ENCODE results near the gene XYLB. TPM values are rescaled to one million over a fixed set of nuclear protein-coding genes. Genes with fewer than 3 reads are reported as not detected.
"Not testable (repeated sequence)": the region's sequence is repeated elsewhere in the genome, so short reads cannot be mapped to it uniquely, and the experiment has no call there.

XYLB gene
- total RNA-seq, 1 experiment from 2014 or later: 3.4 TPM

DNA sequence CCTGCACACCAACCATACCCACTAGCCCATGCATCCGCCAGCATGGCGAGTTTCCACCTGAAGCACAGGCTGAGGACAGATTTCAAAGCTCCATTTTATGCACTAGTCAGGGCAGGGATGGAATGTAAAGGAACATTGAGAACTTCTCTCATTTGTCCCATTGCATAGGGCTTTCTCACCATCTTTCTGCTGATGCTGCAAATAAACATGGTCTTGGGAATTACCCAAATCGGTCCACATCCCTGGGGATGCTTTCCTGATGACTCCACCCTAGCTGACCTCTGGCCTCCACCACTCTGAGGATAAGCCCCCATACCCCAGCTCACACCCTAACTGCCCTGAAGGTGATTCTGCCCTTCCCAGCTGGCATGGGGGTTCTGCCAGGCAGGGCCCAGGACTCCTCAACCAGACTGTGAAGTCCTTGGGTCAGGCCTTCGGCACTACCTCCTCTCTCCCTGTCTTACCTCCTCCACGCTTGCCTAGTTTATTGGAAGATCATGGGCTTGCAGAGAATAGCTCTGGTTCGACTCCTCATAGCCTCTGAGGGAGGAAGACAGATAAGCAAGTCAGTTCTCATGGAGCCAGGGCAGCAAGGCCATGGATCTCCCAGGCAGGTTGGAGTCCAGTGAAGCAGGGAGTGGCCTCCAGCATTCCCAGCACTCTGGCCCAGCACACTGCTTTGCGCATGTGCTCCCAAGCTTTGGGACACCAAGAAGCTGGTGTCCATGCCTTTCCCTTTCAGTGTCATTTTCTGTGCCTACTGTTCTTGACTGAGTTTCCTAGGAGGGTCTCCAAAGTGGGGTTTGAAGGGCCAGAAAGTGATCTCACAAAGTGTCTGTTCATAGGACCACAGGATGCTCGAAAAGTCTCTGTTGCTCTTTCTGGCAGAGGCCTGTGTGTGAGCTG is 27.6 kb upstream of the XYLB start:
- in situ Hi-C loops (cut with HindIII; ENCODE audit: low sequenced_read_pairs): no loop called here
- DNase-seq (ENCODE audit: low spot score): no peak

DNA sequence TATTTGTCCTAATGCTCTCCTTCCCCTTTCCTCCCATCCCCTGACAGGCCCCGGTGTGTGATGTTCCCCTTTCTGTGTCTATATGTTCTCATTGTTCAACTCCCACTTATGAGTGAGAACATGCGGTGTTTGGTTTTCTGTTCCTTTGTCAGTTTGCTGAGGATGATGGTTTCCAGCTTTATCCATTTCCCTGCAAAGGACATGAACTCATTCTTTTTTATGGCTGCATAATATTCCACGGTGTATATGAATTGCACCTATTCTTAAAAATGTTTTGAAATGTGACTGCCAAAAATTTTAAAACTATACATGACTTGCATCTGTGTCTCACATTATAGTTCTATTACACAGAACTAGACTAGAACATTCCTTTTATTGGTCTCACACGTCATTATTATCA is 25.9 kb upstream of the XYLB start:
- DNase-seq (ENCODE audit: low spot score); in situ Hi-C loops (cut with HindIII; ENCODE audit: low sequenced_read_pairs): not testable (repeated sequence)

DNA sequence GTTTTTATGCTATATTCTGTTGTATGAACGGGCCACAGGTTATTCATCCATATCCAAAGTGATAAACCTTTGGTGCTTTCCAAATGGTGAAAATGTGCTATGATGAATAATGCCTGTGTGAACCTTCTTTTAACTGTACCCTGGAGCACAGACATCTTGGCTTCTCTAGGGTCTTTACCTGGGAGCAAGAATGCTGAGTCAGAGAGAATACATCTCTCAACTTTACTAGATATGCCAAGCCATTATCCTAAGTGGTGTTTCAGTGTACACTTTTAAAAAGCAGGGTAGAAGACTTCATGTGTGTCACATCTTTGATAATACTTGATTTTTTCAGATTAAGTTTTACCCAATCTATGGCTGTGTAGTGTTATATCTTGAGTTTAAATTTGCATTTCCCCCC is 23.5 kb upstream of the XYLB start:
- in situ Hi-C loops (cut with HindIII; ENCODE audit: low sequenced_read_pairs): no loop called here
- no peak for DNase-seq (ENCODE audit: low spot score)

DNA sequence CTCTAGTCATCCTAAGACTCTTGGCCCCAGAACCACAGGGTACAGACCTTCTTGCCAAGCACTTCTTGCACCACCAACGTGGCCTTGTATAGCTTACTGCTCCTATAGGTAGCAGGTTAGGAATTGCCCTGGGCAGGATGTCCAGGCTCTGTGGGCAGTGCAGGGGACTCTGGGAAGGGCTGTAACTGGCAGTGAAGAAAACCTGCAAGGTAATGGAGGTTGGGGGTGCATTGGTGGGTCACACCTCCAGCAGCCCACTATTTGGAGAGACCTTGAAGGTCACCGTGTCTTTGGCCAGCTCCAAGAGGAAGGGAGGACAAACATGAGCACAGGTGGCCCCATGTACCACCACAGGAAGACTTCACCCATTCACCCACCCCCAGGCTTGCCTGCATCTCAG is 21.3 kb upstream of the XYLB start:
- no peak for DNase-seq (ENCODE audit: low spot score)
- in situ Hi-C loops (cut with HindIII; ENCODE audit: low sequenced_read_pairs): no loop called here

DNA sequence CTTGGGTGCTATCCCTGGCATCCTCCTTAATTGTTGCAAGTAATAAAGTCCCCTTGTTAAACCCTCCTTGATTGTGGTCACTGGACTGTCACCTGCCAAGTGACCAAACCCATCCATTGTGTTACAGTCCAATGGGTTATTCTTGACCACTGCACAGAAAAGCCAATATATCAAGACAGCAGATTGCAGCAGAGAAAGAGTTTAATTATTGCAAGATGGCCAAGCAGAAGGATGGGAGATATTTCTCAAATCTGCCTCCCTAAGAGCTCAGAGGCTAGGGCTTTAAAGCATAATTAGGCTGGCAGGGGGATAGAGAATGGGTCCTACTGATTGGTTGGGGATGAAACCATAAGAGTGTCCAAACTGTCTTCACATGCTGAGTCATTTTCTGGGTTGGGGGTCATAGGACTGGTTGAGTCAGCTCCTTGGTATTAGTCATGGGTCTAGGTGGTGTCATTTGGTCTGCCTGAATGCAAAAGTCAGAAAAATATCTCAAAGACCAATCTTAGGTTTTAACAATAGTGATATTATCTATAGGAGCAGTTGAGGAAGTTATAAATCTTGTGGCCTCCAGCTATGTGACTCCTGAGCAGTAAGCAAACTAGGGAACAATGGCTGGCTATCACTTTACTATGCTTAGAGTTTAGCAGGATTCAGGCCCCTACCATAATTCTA is 19.1 kb upstream of the XYLB start:
- in situ Hi-C loops (cut with HindIII; ENCODE audit: low sequenced_read_pairs): no loop called here
- no peak for DNase-seq (ENCODE audit: low spot score)

DNA sequence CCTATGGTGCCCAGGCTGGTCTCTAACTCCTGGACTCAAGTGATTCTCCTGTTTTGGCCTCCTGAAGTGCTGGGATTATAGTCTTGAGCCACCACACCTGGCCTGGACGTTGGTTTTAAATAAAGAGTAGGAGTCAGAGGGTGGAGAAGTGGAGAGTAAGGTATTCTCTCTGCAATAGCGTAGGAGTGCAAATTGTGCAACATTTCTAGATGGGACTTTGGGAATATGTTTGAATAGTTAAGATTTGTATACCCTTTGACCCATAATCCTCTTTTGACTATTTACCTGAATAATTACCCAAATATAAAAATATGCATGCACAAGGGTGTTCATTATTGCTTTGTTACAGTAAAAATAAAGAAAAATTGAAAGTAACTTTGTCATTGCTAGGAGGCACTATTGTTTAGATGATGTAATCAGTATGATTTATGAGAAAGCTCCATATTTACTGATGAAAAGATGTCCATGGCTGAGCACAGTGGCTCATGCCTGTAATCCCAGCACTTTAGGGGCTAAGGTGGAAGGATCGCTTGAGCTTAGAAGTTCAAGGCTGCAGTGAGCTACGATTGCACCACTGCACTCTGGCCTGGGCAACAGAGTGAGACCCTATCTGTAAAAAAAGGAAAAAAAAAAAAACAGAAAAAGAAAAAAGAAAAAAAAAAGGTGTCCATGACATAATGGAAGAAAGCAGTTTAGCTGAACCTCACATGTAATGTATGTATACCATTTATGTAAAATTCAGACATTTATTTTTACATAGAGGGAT is 15.1 kb upstream of the XYLB start:
- in situ Hi-C loops (cut with HindIII; ENCODE audit: low sequenced_read_pairs): no loop called here
- DNase-seq (ENCODE audit: low spot score): no peak

DNA sequence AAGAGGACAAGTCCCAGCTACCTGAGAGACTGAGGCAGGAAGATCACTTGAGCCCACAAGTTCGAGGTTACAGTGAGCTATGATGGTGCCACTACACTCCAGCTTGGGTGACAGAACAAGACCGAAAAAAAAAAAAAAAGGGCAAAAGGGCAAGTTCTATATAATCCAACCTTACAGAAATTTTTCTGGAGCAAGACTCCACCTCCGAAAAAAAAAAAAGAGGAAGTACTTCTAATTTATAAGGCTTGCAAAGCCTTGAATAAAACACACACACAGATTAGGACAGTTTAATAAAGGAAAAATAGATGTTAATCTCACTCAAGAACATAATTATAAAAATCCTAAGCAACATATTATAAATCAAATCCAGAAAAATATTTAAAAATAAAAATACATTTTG is 14.4 kb upstream of the XYLB start:
- no peak for DNase-seq (ENCODE audit: low spot score)
- in situ Hi-C loops (cut with HindIII; ENCODE audit: low sequenced_read_pairs): no loop called here

DNA sequence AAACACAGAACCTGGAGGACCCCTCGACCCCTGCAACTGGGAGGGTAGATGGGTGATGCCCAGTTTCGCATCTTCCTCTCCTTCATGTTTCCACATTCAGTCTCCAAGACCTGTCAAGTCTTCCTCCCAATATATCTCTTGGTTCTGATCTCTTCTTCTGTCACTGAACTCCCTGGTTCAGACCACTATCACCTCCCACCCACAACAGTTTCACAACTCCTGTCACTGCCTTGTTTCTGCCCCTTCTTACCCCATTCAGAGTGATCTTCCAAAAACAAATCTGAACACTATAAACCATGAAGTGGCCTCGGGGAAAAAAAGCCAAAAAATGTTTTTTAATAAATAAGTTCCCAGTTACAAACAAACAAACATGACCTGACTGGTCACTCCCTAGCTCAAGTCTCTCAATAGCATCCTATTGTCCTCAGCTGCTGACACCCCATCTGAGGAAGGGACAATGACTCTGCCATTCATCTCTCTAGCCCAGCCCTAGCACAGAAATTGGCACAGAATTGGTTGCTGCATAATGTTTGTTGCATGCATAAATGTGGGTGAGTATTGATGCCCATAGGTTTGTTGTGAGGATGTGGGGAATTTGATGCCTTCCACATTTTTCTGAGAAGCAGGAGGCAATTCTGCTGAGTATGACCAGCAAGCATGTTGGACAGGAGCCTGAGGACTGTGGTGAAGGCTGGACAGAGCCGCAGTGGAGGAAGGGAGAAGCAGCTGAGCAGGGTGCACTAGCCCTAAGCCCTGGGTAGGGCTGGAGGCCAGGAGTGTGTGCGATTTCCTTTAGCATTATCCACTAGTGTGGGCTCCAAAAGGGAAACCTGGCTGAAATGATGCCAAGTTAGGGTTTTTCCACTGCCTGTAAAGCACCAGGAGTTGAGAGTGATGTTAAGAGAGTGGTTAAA is 12.2 kb upstream of the XYLB start:
- no peak for DNase-seq (ENCODE audit: low spot score)
- in situ Hi-C loops (cut with HindIII; ENCODE audit: low sequenced_read_pairs): no loop called here

DNA sequence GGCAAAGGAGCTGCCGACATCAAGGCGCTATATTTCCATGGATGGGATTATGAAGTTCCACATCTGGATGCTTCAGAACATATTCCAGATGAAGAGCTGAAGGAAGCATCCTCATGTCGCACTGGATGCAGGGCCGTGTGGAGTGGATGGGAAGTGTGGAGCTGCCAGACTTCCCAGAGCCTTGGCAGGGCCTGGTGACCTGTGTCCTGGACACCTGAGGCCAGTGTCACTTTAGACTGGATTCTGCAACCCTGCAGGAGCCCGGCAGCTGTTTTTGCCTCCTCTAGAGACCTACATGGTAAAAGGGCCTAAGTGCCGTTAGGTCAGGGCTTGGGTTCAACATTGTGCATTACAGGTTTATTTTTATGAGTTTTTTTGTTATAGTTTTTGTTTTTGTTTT is 11.3 kb upstream of the XYLB start:
- in situ Hi-C loops (cut with HindIII; ENCODE audit: low sequenced_read_pairs): no loop called here
- DNase-seq (ENCODE audit: low spot score): no peak

DNA sequence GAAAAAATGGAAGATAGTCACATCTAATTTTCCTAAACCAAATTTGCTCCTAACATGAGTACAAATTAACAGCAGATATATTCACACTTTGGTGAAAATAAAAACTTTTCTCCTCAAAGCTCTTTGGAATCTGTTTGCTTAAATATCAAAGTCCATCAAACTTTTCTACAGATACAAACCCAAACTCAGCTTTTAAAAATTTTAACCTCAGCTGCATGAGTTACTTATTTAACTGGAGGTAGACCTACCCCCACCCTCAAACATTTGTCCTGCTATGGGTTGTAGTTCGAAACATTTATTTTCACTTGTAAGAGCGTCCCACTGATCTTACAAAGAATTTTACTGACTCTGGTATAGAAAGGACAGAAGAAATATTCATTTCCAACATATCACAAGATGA is 8.9 kb upstream of the XYLB start:
- no peak for DNase-seq (ENCODE audit: low spot score)
- in situ Hi-C loops (cut with HindIII; ENCODE audit: low sequenced_read_pairs): no loop called here

DNA sequence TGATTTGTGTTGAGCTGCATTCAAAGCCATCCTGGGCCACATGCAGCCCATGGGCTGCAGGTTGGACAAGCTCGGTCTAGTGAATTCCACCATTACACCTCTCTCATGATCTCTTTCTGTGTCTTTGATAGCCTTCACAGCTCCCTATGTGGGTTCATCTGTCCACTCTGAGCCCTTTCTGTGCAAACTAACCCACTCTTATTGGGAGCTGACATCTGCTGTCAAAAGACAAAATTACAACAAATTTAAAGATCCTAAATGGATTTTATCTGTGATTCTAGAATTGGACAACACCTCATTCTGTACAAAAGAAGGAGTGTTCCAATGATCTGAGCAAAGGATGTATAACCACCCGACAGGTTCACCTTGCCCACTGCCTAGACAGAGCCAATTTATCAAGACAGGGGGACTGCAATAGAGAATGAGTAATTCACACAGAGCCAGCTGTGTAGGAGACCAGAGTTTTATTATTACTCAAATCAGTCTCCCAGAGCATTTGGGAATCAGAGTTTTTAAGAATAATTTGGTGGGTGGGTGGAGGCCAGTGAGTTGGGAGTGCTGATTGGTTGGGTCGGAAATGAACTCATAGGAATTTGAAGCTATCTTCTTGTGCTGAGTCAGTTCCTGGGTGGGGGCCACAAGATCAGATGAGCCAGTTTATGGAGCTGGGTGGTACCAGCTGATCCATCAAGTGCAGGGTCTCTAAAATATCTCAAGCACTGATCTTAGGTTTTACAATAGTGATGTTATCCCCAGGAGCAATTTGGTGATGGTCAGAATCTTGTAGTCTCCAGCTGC is 2.6 kb upstream of the XYLB start:
- DNase-seq (ENCODE audit: low spot score): peak; percentile 14
- in situ Hi-C loops (cut with HindIII; ENCODE audit: low sequenced_read_pairs): no loop called here

DNA sequence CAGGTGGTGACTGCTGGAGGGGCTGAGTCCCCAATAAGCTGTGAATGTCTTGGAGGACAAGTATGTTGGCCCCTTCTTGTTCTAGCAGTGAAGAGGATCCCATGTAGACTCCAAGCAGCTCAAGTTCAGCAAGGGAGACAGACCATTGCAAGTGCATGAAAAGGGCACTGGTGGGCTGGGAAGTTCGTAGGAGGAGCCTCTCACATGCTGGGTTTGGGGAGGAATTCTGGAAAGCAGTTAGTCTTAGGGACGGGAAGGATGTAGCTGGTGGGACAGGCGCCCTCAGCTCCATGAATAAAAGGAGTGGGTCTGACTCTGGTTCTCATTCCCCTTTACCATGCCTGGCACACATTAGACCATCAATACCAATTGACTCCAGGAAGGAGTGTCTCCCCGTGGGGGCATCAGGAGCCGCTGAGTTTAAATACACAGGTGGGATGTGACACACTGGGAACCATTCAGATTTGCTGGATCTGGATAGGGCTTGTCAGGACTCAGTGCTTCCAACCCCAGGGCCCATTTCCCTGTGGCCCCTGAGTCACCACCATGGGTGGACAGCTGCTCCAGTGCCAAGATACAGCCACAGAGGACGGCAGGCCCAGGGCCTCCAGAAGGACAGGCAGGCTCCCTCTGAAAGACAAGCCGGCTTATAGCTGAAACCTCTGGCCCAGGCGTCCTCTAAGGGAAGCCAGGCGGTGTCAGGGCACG is 552 bp upstream of the XYLB start:
- in situ Hi-C loops (cut with HindIII; ENCODE audit: low sequenced_read_pairs): no loop called here
- DNase-seq (ENCODE audit: low spot score): no peak

DNA sequence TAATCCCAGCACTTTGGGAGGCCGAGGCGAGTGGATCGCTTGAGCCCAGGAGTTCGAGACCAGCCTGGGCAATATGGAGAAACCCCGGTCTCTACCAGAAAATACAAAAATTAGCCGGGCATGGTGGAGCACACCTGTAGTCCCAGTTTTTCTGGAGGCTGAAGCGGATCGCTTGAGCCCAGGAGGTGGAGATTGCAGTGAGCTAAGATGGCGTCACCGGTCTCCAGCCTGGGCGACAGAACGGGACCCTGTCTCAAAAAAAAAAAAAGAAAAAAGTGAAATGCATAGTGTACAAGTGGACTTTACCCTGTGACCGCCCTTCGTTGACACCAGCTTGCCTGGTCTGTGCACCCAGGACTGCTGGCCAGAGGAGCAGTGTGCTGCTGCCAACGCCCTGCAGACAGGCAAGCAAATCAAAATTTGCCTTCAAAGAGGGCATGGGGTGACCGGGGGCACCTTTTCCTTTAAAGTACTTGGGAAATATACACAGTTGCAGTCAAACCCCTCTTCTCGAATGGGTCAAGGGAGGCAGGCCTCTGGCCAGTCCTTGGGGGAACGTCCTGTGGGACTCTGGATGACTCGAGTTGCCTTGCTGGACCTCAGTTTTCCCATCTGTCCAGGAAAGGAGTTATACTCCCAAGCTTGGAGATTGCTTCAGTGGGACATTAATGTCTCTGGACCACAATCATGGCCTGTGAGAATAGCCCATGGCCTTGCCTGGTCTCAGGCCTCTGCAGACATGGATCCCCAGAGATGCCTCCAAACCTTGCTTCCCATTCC is 1.0 kb downstream of the XYLB start:
- in situ Hi-C loops (cut with HindIII; ENCODE audit: low sequenced_read_pairs): no loop called here

DNA sequence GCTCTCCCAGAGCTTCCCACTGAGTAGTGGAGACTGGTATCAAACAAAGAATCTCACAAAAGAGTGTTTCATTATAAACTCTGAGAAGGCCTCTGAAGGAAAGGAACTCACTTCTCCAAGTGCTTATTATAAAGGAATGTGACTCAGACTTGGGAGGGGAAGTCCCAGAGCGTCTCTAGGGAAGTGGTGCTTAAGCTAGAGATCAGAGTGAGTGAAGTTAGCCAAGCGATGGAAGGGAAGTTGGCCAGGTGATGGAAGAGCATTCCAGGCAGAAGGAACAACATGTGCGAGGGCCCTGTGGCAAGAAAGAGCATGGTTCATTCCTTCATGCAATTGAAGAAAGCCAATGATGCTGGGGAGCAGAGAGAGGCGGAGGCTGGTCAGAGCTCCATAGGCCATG is 2.3 kb downstream of the XYLB start:
- in situ Hi-C loops (cut with HindIII; ENCODE audit: low sequenced_read_pairs): no loop called here
- DNase-seq (ENCODE audit: low spot score): no peak

More for the DNA sequence above, 1.0 kb downstream of the XYLB start:
- no peak for DNase-seq (ENCODE audit: low spot score)

DNA sequence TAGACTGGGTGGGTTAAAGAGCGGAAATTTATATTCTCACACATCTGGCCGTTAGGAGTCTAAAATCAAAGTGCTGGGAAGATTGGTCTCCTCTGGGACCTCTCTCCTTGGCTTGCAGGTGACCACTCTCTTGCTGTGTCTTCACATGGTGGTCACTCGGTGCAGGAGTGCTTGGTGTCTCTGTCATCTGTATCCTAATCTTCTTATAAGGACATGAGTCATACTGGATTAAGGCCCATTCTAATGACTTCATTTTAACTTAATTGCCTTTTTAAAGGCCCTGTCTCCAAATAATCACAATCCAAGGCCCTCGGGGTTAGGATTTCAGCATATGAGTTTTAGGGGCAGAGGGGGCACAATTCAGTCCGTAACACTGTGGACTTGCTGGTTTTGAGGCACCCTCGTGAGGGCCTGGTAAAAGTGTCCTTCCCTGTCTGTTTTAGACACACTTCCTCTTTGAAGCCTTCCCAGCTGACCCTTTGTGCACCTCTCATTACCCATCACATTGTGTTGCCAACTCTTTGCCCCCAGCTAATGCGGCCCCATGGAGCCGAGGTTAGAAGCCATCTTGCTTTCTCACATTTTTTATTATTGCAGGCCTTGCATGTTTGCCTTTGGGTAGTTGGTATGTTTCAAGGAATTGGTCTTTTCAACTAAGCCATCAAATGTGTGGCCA is 3.2 kb downstream of the XYLB start:
- DNase-seq (ENCODE audit: low spot score): no peak
- in situ Hi-C loops (cut with HindIII; ENCODE audit: low sequenced_read_pairs): no loop called here

DNA sequence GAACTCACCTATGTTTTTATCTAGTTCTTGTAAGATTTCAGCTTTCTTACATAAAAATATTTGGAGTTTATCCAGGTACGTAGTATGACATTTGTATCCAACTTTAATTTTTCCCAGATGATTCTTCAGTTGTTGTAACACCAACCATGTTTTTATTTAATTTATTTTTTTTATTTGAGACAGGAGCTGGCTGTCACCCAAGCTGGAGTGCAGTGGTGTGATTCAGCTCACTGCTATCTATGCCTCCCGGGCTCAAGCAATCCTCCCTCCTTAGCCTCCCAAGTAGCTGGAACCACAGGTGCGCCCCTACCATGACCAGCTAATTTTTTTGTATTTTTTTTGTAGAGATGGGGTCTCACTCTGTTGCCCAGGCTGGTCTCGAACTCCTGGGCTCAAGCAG is 6.6 kb downstream of the XYLB start:
- no peak for DNase-seq (ENCODE audit: low spot score)
- in situ Hi-C loops (cut with HindIII; ENCODE audit: low sequenced_read_pairs): no loop called here
